Left colon (tissue), 2 donors: ENCODE results near the gene RIMS4. TPM values are rescaled to one million over a fixed set of nuclear protein-coding genes. Genes with fewer than 3 reads are reported as not detected.

Experiments
- ATAC-seq: fragments of 200-7000 bp; cut with Tn5 transposase; one replicate; pipeline ENCODE4 v1.9.1; 2020; ENCODE audit warnings: mild to moderate bottlenecking, moderate library complexity
- DNase-seq, 2 donors: peaks; one replicate each; pipeline ENCODE4 v3.0.0-alpha.2; 2020
- intact Hi-C, 2 donors: fragments of 100-400 bp; cut with DNase I in 1 of 2; cut with micrococcal nuclease in 1 of 2; formaldehyde crosslinking; loops; one replicate each; pipeline versions ENCODE4 v1.11.2 to v1.14.0; 2022; cut with DNase I, micrococcal nuclease
- total RNA-seq, 2 donors: library from RNA; stranded (reverse); fragmentation: NEBNext Ultra II Directional; extraction: Animal tissue kit (Norgen Biotek cat#: 25700); gene quantifications; one replicate each; pipeline ENCODE4 v1.2.1, GENCODE V29; 2021
- donor health status: DM: no; HTN: no; CAD: no.
- donor health status: DM: yes; HTN: yes; CAD: no.

Gene RIMS4
- total RNA-seq, 2 donors from 2014 or later: 0.56 to 1.2 TPM

GRCh38 chr20:44714102-44714700 is 96.1 kb downstream of the RIMS4 start:
- ATAC-seq (no peak), DNase-seq (no peak)
- intact Hi-C loops: no loop called here

GRCh38 chr20:44711237-44711636 is 99.1 kb downstream of the RIMS4 start:
- intact Hi-C loops: no loop called here
- DNase-seq: no peak
- ATAC-seq: no peak

GRCh38 chr20:44709797-44710196 is 100.5 kb downstream of the RIMS4 start:
- ATAC-seq: no peak
- intact Hi-C loops: no loop called here

GRCh38 chr20:44709380-44709779 is 101.0 kb downstream of the RIMS4 start:
- DNase-seq (no peak), ATAC-seq (no peak)
- intact Hi-C loops: no loop called here

More at GRCh38 chr20:44709797-44710196, 100.5 kb downstream of the RIMS4 start:
- no peak for DNase-seq

- DNase-seq (no peak), ATAC-seq (no peak)
- intact Hi-C loops: no loop called here
These were observed 103.2 kb downstream of the RIMS4 start for GRCh38 chr20:44707018-44707579.

- DNase-seq: no peak
- intact Hi-C loops: no loop called here
- no peak for ATAC-seq
These were observed 103.9 kb downstream of the RIMS4 start for GRCh38 chr20:44706301-44707017.

GRCh38 chr20:44705364-44706094 is 104.8 kb downstream of the RIMS4 start:
- intact Hi-C loops: no loop called here
- no peak for DNase-seq
- no peak for ATAC-seq

GRCh38 chr20:44704551-44704971 is 105.8 kb downstream of the RIMS4 start:
- no peak for DNase-seq
- intact Hi-C loops: no loop called here
- no peak for ATAC-seq

GRCh38 chr20:44703956-44704488 is 106.3 kb downstream of the RIMS4 start:
- intact Hi-C loops: no loop called here
- ATAC-seq (no peak), DNase-seq (no peak)

GRCh38 chr20:44703183-44703925 is 107.0 kb downstream of the RIMS4 start:
- DNase-seq: no peak
- no peak for ATAC-seq
- intact Hi-C loops: no loop called here

GRCh38 chr20:44702776-44703175 is 107.6 kb downstream of the RIMS4 start:
- ATAC-seq (peak; percentile 23), DNase-seq (peak; percentile 64 to 65)
- intact Hi-C loops: no loop called here

GRCh38 chr20:44701858-44702256 is 108.5 kb downstream of the RIMS4 start:
- intact Hi-C loops: no loop called here
- DNase-seq (no peak), ATAC-seq (no peak)

Other genes with a start within 250 kb of the RIMS4 start
- 10 to 100 TPM; 30.9 to 44.7 TPM for gene PKIG, start 228.0 kb downstream of the RIMS4 start, total RNA-seq
- gene ADA, start 158.8 kb downstream of the RIMS4 start, total RNA-seq: 1 to 10 TPM; 2.5 to 3.4 TPM
- 1 to 10 TPM; 2.8 to 9.4 TPM for gene CCN5, start 95.2 kb downstream of the RIMS4 start, total RNA-seq
- gene KCNK15, start 64.7 kb downstream of the RIMS4 start, total RNA-seq: under 1 TPM; 0.25 to 0.40 TPM
- gene YWHAB, start 75.2 kb upstream of the RIMS4 start, total RNA-seq: 100 to 1,000 TPM; 250 to 271 TPM
- gene PABPC1L, start 99.5 kb upstream of the RIMS4 start, total RNA-seq: 10 to 100 TPM; 13.2 to 19.8 TPM
- gene TOMM34, start 149.9 kb upstream of the RIMS4 start, total RNA-seq: 10 to 100 TPM; 11.8 to 13.0 TPM
- gene STK4, start 156.0 kb upstream of the RIMS4 start, total RNA-seq: 10 to 100 TPM; 26.8 to 32.8 TPM